Parietal lobe (tissue), 1 donor: Measurements from ENCODE around the gene ATL2. TPM values are rescaled to one million over a fixed set of nuclear protein-coding genes. Genes with fewer than 3 reads are reported as not detected.

ENCODE experiments used
- total RNA-seq: library from RNA; depleted of rRNA; stranded (reverse); fragments of >200 nt; gene quantifications from one replicate; pipeline ENCODE4 v1.2.3, GENCODE V29; 2014

Gene ATL2
- total RNA-seq = 170 TPM

DNA sequence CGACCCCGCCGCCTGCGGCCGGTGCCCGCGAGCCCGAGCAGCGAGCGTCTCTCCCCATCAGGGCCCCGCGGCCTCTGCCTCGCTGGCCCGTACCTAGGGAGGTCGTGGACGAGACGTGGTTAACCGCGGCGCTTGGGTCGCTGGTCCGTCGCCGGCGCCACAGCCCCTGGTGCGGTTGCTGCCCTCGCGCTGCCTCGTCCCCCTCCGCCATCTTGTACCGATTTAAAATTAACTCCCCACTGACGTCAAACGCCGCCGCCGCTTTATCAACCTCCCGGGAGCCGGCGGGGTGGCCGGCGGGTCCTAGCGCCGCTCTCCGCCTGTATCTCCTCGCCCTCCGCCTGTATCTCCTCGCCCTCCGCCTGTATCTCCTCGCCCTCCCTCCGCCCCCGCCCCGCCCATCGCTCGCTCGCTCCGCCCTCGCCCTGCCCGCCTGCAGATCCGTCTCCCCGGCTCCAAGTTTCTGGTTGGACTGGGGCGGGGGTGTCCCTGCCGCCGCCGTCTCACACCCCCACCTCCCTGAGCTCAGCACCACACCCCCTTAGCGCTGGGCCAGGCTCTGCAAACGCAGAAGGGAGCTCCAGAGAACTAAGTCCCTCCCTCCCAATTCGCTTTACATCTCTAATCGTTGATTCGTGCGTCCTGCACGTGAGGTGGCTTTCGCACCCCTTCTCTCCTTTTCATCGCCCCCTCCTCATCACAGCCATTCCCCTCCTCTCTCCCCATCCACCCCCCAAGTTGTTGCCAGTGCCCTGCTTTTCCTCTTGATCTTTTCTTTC lies at the start of gene ATL2:
Gene ATL2 (minus strand): TSS at position 224 of the 779 bp plus-strand sequence. CDS start 13 bp downstream, at position 211.

Other genes starting within 250 kb of the ATL2 start
- gene HNRNPLL, start 225.7 kb upstream of the ATL2 start, total RNA-seq = 143 TPM